C4-2B (cell line): Measurements from ENCODE around the gene EYA4.

Experiments used
- H3K27ac ChIP-seq: fragments of 450-650 bp; 2 replicates; pipeline ENCODE4 v1.5.1; 2017
- ZFX ChIP-seq: fragments of 450-650 bp; IDR thresholded peaks from 2 replicates; pipeline ENCODE4 v1.6.1; 2017
- TF ChIP-seq, protein P1 (sequence below): fragments of 450-650 bp; conservative IDR thresholded peaks from 2 replicates; pipeline ENCODE4 v1.5.1; 2017; ENCODE audit warnings: mild to moderate bottlenecking

EYA4 gene

DNA sequence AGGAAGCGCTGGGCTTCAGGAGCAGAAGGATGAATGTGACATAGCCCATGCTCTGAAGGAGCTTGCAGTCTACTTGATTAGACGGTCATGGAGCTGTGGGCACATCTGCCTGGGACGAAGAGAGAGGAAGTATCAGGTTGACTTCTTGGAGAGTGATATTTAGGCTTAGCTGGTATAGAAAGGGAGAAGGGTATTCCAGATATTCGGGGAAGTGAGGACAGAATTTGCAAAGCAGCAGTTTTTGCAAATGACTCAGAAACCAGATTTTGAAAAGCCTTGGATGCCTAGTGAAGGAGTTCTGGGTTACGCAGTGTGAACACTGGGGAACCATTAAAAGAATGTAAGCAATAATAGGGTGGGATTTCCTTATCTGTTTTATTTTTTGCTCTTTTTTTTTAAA lies 60.7 kb downstream of the EYA4 start:
- H3K27ac ChIP-seq, result no peak overlapping the region
- no peak for TF ChIP-seq ZFX
- TF ChIP-seq, protein P1, sequence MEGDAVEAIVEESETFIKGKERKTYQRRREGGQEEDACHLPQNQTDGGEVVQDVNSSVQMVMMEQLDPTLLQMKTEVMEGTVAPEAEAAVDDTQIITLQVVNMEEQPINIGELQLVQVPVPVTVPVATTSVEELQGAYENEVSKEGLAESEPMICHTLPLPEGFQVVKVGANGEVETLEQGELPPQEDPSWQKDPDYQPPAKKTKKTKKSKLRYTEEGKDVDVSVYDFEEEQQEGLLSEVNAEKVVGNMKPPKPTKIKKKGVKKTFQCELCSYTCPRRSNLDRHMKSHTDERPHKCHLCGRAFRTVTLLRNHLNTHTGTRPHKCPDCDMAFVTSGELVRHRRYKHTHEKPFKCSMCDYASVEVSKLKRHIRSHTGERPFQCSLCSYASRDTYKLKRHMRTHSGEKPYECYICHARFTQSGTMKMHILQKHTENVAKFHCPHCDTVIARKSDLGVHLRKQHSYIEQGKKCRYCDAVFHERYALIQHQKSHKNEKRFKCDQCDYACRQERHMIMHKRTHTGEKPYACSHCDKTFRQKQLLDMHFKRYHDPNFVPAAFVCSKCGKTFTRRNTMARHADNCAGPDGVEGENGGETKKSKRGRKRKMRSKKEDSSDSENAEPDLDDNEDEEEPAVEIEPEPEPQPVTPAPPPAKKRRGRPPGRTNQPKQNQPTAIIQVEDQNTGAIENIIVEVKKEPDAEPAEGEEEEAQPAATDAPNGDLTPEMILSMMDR, result no peak

DNA sequence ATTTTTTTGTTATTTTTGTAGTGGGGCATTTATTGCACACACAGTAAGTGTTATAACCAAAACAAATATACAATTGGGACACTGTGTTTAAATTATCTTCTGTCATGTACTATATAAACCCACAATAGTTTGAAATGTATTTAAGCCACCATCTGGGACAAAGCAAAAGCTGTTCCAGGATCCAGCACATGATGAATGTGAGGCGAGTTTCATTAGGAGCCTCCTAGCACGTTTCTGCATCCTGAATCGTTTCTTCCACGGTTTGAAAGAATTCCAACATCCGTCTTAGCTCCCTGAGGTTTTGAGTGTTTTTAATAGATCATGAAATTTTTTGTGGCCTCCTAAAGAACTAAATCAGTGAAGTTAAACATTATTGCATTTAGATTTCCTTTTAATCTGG lies 65.8 kb downstream of the EYA4 start:
- no peak overlapping the region for H3K27ac ChIP-seq
- TF ChIP-seq ZFX, result no peak
- TF ChIP-seq, protein P1, result no peak

DNA sequence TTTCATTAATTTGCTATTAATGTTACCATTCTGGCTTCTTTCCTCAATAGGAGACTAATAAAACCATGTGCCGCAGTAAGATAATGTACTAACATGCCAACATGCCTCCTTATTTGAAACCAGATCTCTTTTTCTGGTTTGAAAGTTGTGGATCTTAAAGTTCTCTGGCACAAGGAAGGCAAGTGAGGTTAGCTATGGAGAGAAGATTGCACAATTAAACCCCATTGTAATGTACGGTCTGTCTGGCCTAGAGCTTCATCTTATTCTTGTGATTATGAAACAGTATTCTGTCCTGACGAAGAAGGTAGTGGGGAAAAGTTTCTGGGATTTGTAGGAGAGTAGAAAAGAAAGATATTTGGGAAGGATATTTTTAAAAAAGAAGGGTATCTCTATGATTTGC lies 68.4 kb downstream of the EYA4 start:
- TF ChIP-seq ZFX, result no peak
- TF ChIP-seq, protein P1, result no peak
- H3K27ac ChIP-seq, result no peak overlapping the region

DNA sequence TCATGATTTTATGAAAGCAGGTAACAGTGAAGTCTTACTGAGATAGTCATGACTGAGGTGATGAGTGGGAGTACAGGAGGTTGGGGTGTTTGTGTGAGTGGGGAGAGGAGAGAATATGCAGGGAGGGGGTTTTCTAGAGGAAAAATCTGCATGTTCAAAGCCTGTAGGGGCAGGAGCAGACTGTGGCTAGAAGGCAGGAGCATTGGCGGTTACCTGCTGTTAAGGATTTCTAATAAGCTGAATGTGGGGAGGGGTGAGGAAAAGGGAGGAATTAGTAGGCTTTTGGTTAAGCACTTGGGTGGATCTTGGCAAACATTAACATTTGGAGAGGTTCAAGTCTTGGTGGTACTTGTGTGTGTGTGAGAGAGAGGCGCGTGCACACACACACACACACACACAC lies 70.8 kb downstream of the EYA4 start:
- TF ChIP-seq, protein P1, result no peak
- no peak for TF ChIP-seq ZFX

DNA sequence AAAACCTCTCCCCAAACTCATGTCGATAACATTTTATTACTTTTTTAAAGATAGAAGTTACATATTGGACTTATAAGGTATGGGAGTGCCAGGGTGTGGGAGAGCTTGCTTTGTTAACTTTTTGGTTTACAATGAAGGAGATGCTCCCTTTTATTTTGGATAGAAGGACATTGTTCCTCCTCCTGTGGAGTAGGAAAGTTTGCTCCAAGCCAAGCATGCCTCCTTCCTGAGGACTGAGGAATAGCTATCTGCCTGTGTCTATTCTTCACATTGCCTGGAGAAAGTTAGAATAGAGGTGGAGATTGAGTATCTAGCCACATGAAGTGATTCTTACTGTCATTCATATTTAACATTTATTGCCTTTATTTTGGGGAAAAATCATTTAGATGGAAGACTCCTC lies 71.9 kb downstream of the EYA4 start:
- TF ChIP-seq ZFX, result no peak
- TF ChIP-seq, protein P1, result no peak
- no peak overlapping the region for H3K27ac ChIP-seq

More for the DNA sequence above, 70.8 kb downstream of the EYA4 start:
- no peak overlapping the region for H3K27ac ChIP-seq

DNA sequence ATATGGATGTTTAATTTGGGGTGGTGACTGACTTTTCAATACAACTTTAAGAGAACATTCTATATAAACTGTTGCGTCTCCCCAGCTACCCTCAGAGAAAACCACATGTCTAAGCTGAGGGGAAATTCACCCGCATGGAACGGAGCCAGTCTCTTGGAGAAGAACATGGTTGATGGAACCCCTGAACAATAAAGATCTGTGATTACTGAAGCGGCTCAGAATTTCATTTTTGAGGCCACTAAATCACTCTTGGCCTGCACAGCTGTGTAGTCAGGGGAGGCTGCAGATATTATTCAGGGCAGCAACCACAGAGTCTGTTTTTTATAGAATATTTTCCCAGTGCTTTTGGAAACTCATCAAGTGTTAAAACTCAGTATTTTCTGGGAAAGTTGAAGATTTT lies 73.8 kb downstream of the EYA4 start:
- TF ChIP-seq ZFX, result no peak
- TF ChIP-seq, protein P1, result no peak

DNA sequence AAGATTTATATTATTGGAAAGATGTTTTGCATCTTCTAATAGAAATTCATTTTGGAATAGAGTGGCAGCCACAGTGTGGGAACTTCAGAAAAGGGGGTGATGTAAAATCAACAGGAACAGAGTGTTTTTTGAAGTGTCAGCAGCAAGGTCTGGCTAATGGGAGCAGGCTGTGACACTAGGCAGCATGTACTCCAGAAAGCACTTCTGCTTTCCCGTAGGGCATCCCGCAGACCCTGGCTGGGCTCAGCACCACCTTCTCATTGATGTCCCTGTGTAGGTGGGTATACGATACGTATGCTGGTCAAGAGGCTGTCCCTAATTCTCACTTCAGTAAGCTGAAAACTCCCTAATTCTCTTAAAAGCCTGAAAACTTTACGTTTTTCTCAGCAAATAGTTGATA lies 74.7 kb downstream of the EYA4 start:
- no peak overlapping the region for H3K27ac ChIP-seq
- TF ChIP-seq, protein P1, result no peak
- no peak for TF ChIP-seq ZFX

More for the DNA sequence above, 73.8 kb downstream of the EYA4 start:
- H3K27ac ChIP-seq, result no peak overlapping the region
